NB4 (cell line): ENCODE results near the gene SPATA3.

Source experiments
- POLR2A ChIP-seq: IDR thresholded peaks from 2 replicates; pipeline ENCODE4 v1.6.1; 2011; ENCODE audit warnings: mild to moderate bottlenecking; ENCODE audit not compliant: insufficient read length; ENCODE audit errors: extremely low read depth
- TF ChIP-seq, protein P1 (sequence below): IDR thresholded peaks from one replicate; pipeline ENCODE4 v1.5.1; 2012; ENCODE audit warnings: low read depth, low read length
- TF ChIP-seq, protein P2 (sequence below): IDR thresholded peaks from 2 replicates; pipeline ENCODE4 v1.6.1; 2011; ENCODE audit warnings: low read depth, low read length

DNA sequence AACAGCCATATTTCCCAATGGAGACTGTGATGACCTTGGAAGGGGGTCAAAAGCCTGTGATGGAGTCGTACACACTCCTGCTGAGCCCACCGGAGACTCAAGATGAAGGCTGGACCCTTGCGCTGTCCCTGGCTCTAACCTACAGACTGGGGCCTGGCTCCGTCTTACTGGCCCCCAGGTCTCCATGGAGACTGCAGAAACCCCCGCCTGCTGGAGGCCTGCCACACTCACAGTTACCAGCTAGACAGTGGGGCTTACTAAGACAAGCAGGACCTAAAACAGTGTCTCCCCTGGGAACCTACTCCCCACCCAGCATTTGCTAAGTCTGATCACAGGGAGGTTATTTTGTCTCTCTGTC, 51.0 kb downstream of the SPATA3 start:
- TF ChIP-seq, protein P1, sequence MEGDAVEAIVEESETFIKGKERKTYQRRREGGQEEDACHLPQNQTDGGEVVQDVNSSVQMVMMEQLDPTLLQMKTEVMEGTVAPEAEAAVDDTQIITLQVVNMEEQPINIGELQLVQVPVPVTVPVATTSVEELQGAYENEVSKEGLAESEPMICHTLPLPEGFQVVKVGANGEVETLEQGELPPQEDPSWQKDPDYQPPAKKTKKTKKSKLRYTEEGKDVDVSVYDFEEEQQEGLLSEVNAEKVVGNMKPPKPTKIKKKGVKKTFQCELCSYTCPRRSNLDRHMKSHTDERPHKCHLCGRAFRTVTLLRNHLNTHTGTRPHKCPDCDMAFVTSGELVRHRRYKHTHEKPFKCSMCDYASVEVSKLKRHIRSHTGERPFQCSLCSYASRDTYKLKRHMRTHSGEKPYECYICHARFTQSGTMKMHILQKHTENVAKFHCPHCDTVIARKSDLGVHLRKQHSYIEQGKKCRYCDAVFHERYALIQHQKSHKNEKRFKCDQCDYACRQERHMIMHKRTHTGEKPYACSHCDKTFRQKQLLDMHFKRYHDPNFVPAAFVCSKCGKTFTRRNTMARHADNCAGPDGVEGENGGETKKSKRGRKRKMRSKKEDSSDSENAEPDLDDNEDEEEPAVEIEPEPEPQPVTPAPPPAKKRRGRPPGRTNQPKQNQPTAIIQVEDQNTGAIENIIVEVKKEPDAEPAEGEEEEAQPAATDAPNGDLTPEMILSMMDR: no peak
- TF ChIP-seq, protein P2, sequence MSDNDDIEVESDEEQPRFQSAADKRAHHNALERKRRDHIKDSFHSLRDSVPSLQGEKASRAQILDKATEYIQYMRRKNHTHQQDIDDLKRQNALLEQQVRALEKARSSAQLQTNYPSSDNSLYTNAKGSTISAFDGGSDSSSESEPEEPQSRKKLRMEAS: no peak
- no peak for TF ChIP-seq POLR2A
